Brain microvascular endothelial cell (primary cell): ENCODE results near the gene TMEM132E.

Experiments used
- DNase-seq: peaks from one replicate; pipeline ENCODE4 v3.0.0-alpha.2; 2020
- H3K27ac ChIP-seq: fragments of 250-450 bp; sonication (Bioruptor Pico); 2 replicates; pipeline ENCODE4 v1.5.1; 2020; ENCODE audit warnings: mild to moderate bottlenecking, moderate library complexity
- H3K27me3 ChIP-seq: fragments of 250-450 bp; sonication (Bioruptor Pico); replicated peaks from 2 replicates; pipeline ENCODE4 v1.5.1; 2020; ENCODE audit warnings: mild to moderate bottlenecking
- H3K36me3 ChIP-seq: fragments of 250-450 bp; sonication (Bioruptor Pico); replicated peaks from 2 replicates; pipeline ENCODE4 v1.5.1; 2020; ENCODE audit warnings: mild to moderate bottlenecking
- H3K4me3 ChIP-seq: 2 replicates; pipeline ENCODE4 v1.5.1; 2011; ENCODE audit warnings: low read depth, mild to moderate bottlenecking, control low read depth, low read length, moderate library complexity
- CTCF ChIP-seq: IDR thresholded peaks from 2 replicates; pipeline ENCODE4 v1.5.1; 2011; ENCODE audit warnings: low read depth, mild to moderate bottlenecking, moderate library complexity, low read length, control low read depth, inconsistent platforms; ENCODE audit errors: missing control alignments
- in situ Hi-C: cut with HindIII; loops from 2 replicates; pipeline ENCODE4 v1.10.0; 2017; ENCODE audit warnings: low sequenced_read_pairs, low pct_ligation_motif_present

Gene TMEM132E

GRCh38 chr17:34670618-34671017 lies 91.2 kb downstream of the TMEM132E start:
- Histone ChIP-seq H3K27me3 (no peaks in the 10 kb centered on the region), H3K36me3 (no peaks in the 10 kb centered on the region), H3K27ac (no peak overlapping the region), H3K4me3 (no peak overlapping the region)
- DNase-seq = no peak
- in situ Hi-C loops = no loop called here
- no peak for TF ChIP-seq CTCF

- Histone ChIP-seq H3K4me3 (no peak overlapping the region), H3K27me3 (no peaks in the 10 kb centered on the region), H3K27ac (no peak overlapping the region), H3K36me3 (no peaks in the 10 kb centered on the region)
- no peak for TF ChIP-seq CTCF
- no peak for DNase-seq
- in situ Hi-C loops = no loop called here
Observed at GRCh38 chr17:34671191-34671590, 91.8 kb downstream of the TMEM132E start.

- in situ Hi-C loops = no loop called here
- no peak for TF ChIP-seq CTCF
Observed at GRCh38 chr17:34672176-34672785, 92.9 kb downstream of the TMEM132E start.

GRCh38 chr17:34673516-34673915 lies 94.1 kb downstream of the TMEM132E start:
- DNase-seq = no peak
- Histone ChIP-seq H3K4me3 (no peak overlapping the region), H3K27me3 (no peaks in the 10 kb centered on the region), H3K27ac (no peak overlapping the region), H3K36me3 (no peaks in the 10 kb centered on the region)
- in situ Hi-C loops = no loop called here
- no peak for TF ChIP-seq CTCF

More at GRCh38 chr17:34672176-34672785, 92.9 kb downstream of the TMEM132E start:
- DNase-seq = no peak
- no peaks in the 10 kb centered on the region for H3K27me3 ChIP-seq
- H3K36me3 ChIP-seq = no peaks in the 10 kb centered on the region
- no peak overlapping the region for H3K4me3 ChIP-seq
- no peak overlapping the region for H3K27ac ChIP-seq

- Histone ChIP-seq H3K27ac (no peak overlapping the region), H3K36me3 (no peaks in the 10 kb centered on the region), H3K4me3 (no peak overlapping the region), H3K27me3 (no peaks in the 10 kb centered on the region)
- no peak for DNase-seq
- in situ Hi-C loops = no loop called here
- TF ChIP-seq CTCF = no peak
Observed at GRCh38 chr17:34673995-34674890, 94.9 kb downstream of the TMEM132E start.
